Neural crest cell (in vitro differentiated cells): ENCODE results near the gene GP5. TPM values are rescaled to one million over a fixed set of nuclear protein-coding genes. Genes with fewer than 3 reads are reported as not detected.

Source experiments
- DNase-seq: peaks from one replicate; pipeline ENCODE4 v3.0.0; 2021; ENCODE audit warnings: low read depth, mixed read lengths, low spot score
- H3K27ac Mint-ChIP-seq: one replicate; pipeline ENCODE4 v1.8.0; 2021; ENCODE audit warnings: mild to moderate bottlenecking, mixed read lengths; ENCODE audit not compliant: unreplicated experiment
- H3K27me3 Mint-ChIP-seq: 2 replicates; pipeline ENCODE4 v1.8.0; 2021; ENCODE audit warnings: low read depth, mild to moderate bottlenecking, mixed read lengths
- H3K36me3 Mint-ChIP-seq: 2 replicates; pipeline ENCODE4 v1.8.0; 2021; ENCODE audit warnings: low read depth, mild to moderate bottlenecking, mixed read lengths
- H3K4me1 Mint-ChIP-seq: 2 replicates; pipeline ENCODE4 v1.8.0; 2021; ENCODE audit warnings: mixed read lengths
- H3K4me3 Mint-ChIP-seq: one replicate; pipeline ENCODE4 v1.8.0; 2021; ENCODE audit warnings: mild to moderate bottlenecking, mixed read lengths
- H3K9me3 Mint-ChIP-seq: 2 replicates; pipeline ENCODE4 v1.8.0; 2021; ENCODE audit warnings: mixed read lengths
- total RNA-seq: library from RNA; stranded (reverse); gene quantifications from 2 replicates; pipeline ENCODE4 v1.2.1, GENCODE V29; 2021
- TF ChIP-seq, protein P1 (sequence below): fragments of 200-600 bp; sonication (generic); conservative IDR thresholded peaks from 2 replicates; pipeline ENCODE4 v1.5.0; 2021; ENCODE audit warnings: antibody characterized with exemption, mild to moderate bottlenecking

The GP5 gene
- total RNA-seq, 1 donor from 2014 or later: not detected

GRCh38 chr3:194377708-194378107 is 21.4 kb downstream of the GP5 start:
- H3K9me3 Mint-ChIP-seq: no peaks in the 10 kb centered on the region
- no peak overlapping the region for H3K4me3 Mint-ChIP-seq
- no peak for DNase-seq
- TF ChIP-seq, protein P1, sequence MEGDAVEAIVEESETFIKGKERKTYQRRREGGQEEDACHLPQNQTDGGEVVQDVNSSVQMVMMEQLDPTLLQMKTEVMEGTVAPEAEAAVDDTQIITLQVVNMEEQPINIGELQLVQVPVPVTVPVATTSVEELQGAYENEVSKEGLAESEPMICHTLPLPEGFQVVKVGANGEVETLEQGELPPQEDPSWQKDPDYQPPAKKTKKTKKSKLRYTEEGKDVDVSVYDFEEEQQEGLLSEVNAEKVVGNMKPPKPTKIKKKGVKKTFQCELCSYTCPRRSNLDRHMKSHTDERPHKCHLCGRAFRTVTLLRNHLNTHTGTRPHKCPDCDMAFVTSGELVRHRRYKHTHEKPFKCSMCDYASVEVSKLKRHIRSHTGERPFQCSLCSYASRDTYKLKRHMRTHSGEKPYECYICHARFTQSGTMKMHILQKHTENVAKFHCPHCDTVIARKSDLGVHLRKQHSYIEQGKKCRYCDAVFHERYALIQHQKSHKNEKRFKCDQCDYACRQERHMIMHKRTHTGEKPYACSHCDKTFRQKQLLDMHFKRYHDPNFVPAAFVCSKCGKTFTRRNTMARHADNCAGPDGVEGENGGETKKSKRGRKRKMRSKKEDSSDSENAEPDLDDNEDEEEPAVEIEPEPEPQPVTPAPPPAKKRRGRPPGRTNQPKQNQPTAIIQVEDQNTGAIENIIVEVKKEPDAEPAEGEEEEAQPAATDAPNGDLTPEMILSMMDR: no peak
- no peaks in the 10 kb centered on the region for H3K36me3 Mint-ChIP-seq
- H3K27me3 Mint-ChIP-seq: peaks cover 22% of the 10 kb centered on the region
- no peak overlapping the region for H3K27ac Mint-ChIP-seq
- peaks cover 36% of the 10 kb centered on the region for H3K4me1 Mint-ChIP-seq

DNA sequence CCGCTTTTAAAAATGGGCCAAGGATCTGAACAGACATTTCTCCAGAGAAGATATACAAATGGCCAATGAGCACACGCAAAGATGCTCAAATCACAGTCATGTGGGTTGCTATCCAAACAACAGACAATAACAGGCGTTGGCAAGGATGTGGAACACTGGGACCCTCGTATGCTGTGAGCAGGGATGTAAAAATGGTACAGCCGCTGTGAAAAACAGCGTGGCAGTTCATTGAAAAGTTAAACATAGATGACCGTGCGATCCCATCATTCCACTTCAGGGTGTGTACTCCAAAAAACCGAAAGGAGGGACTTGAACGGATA is 22.9 kb downstream of the GP5 start:
- no peak for DNase-seq
- peaks cover 28% of the 10 kb centered on the region for H3K27me3 Mint-ChIP-seq
- no peak overlapping the region for H3K4me3 Mint-ChIP-seq
- no peaks in the 10 kb centered on the region for H3K9me3 Mint-ChIP-seq
- H3K27ac Mint-ChIP-seq: no peak overlapping the region
- H3K4me1 Mint-ChIP-seq: peaks cover 31% of the 10 kb centered on the region
- TF ChIP-seq, protein P1: no peak
- no peaks in the 10 kb centered on the region for H3K36me3 Mint-ChIP-seq

DNA sequence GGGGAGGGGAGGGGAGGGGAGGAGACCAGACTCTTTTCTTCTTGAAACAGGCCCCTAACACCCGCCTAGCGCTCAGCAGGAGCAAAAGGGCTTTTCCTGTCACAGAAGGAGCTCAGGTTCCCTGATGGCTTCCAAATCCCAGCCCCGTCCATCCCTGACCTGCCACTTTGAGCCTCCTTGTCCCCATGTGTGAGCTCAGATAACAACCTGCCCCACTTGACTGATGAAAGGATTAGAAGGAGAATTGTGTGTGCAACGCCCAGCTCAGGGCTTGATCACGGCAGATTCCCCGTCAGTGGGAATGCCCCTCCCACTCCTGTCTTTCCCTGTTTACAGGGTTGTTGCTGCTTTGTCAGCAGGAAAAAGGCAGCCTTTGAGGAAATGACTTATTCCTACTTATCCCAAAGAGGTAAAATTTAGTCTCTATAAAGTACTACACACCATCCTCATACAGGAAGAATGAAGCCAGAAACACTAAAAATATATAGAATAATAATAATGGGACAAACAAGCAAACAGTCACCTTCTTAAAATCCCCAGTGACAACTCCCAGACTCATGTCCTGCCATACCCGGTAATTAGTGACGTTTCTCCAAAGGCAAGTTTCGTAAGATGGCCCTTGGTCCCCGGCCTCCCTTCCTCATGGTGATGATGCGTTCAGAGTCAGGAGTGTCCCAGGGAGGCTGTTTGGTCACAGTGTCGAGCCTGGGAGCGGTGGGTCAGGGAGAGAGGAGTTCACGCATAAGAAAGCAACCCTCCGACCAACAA is 23.4 kb downstream of the GP5 start:
- no peaks in the 10 kb centered on the region for H3K9me3 Mint-ChIP-seq
- peaks cover 30% of the 10 kb centered on the region for H3K27me3 Mint-ChIP-seq
- H3K4me3 Mint-ChIP-seq: no peak overlapping the region
- TF ChIP-seq, protein P1: no peak
- no peak for DNase-seq
- peak overlapping the region; percentile 75 for H3K27ac Mint-ChIP-seq
- H3K4me1 Mint-ChIP-seq: peaks cover 34% of the 10 kb centered on the region
- H3K36me3 Mint-ChIP-seq: no peaks in the 10 kb centered on the region

DNA sequence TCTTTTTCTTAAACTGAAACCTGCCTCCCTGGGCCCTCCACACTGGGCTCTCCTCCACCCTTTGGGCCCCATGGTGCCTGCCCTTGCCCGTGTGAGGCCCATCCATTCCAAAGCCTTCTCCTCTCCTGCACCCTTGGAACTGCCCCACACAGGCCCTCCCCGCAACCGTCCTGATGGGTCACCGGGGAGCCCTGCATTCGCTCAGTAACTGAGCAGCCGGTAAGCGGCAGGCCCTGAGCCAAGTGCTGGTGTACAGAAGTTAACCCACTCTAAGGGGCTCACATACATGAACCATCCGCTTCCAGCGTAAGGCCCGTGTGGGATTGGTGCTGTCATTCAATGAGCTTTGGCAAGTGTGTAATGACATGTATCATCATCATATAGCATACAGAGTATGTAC is 24.1 kb downstream of the GP5 start:
- H3K9me3 Mint-ChIP-seq: no peaks in the 10 kb centered on the region
- H3K27me3 Mint-ChIP-seq: peaks cover 37% of the 10 kb centered on the region
- no peak overlapping the region for H3K4me3 Mint-ChIP-seq
- no peak for DNase-seq
- peaks cover 35% of the 10 kb centered on the region for H3K4me1 Mint-ChIP-seq
- H3K27ac Mint-ChIP-seq: no peak overlapping the region
- no peaks in the 10 kb centered on the region for H3K36me3 Mint-ChIP-seq
- TF ChIP-seq, protein P1: no peak

DNA sequence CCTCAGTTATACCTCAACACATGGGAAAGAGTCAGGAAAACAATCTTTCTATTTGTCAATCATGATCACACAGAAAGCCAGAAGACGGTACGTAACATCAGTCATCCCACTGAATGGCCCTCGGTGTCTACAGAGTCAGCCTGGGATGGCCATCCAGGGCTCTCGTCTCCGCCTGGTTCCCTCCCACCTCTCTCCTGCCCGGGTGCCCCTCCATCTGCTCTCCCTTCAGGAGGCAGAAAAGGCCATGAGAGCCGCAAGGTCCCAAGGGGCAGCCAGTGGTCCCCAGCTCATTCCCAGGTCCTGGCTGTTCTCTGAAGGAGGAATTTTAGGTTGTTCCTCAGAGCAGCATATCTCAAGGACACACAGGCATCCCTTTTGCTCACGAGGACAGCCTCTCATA is 25.2 kb downstream of the GP5 start:
- Mint-ChIP-seq H3K36me3 (no peaks in the 10 kb centered on the region), H3K4me3 (no peak overlapping the region), H3K27me3 (peaks cover 45% of the 10 kb centered on the region), H3K27ac (no peak overlapping the region), H3K9me3 (no peaks in the 10 kb centered on the region), H3K4me1 (peaks cover 34% of the 10 kb centered on the region)
- DNase-seq: no peak
- TF ChIP-seq, protein P1: no peak
